HepG2 (cell line): ENCODE results near the gene DAZAP1. TPM values are rescaled to one million over a fixed set of nuclear protein-coding genes. Genes with fewer than 3 reads are reported as not detected.

ENCODE experiments used
- ADNP ChIP-seq: sonication (generic); formaldehyde crosslinking; IDR thresholded peaks from 2 replicates; pipeline ENCODE4 v1.4.0; 2020; ENCODE audit warnings: missing genetic modification reagents
- DR1 ChIP-seq: sonication (generic); formaldehyde crosslinking; IDR thresholded peaks from 2 replicates; pipeline ENCODE4 v1.8.0; 2021; ENCODE audit warnings: mild to moderate bottlenecking, missing genetic modification reagents, inconsistent platforms
- HOXA7 ChIP-seq: sonication (generic); formaldehyde crosslinking; IDR thresholded peaks from 2 replicates; pipeline ENCODE4 v1.8.1; 2022; ENCODE audit warnings: mild to moderate bottlenecking, missing genetic modification reagents, moderate library complexity
- MEF2D ChIP-seq: sonication (generic); formaldehyde crosslinking; IDR thresholded peaks from 2 replicates; pipeline ENCODE4 v1.5.1; 2020; ENCODE audit warnings: mild to moderate bottlenecking, missing genetic modification reagents
- MYPOP ChIP-seq: sonication (generic); formaldehyde crosslinking; IDR thresholded peaks from 2 replicates; pipeline ENCODE4 v1.8.1; 2023; ENCODE audit warnings: mild to moderate bottlenecking, moderate library complexity, missing genetic modification reagents
- SALL1 ChIP-seq: sonication (generic); formaldehyde crosslinking; IDR thresholded peaks from 2 replicates; pipeline ENCODE4 v1.8.0; 2022; ENCODE audit warnings: mild to moderate bottlenecking, missing genetic modification reagents
- SNAPC2 ChIP-seq: sonication (generic); formaldehyde crosslinking; IDR thresholded peaks from 2 replicates; pipeline ENCODE4 v1.8.1; 2022; ENCODE audit warnings: mild to moderate bottlenecking, missing genetic modification reagents
- TBX3 ChIP-seq: fragments of 450-650 bp; IDR thresholded peaks from 2 replicates; pipeline ENCODE4 v1.6.1; 2017; ENCODE audit warnings: antibody characterized with exemption, mild to moderate bottlenecking, inconsistent platforms, borderline replicate concordance
- U2AF2 ChIP-seq: fragments of 200-400 bp; formaldehyde crosslinking; IDR thresholded peaks from 2 replicates; pipeline ENCODE4 v1.6.1; 2017; ENCODE audit warnings: low read depth, mild to moderate bottlenecking, low read length
- ZNF292 ChIP-seq: sonication (generic); formaldehyde crosslinking; IDR thresholded peaks from 2 replicates; pipeline ENCODE4 v1.8.1; 2022; ENCODE audit warnings: mild to moderate bottlenecking, low read depth, missing genetic modification reagents, borderline replicate concordance
- ZNF317 ChIP-seq: sonication (generic); formaldehyde crosslinking; IDR thresholded peaks from 2 replicates; pipeline ENCODE4 v1.5.0; 2020; ENCODE audit warnings: mild to moderate bottlenecking, missing genetic modification reagents
- ZNF33B ChIP-seq: sonication (generic); formaldehyde crosslinking; IDR thresholded peaks from 2 replicates; pipeline ENCODE4 v1.5.1; 2020; ENCODE audit warnings: mild to moderate bottlenecking, missing genetic modification reagents
- ZNF629 ChIP-seq: sonication (generic); formaldehyde crosslinking; conservative IDR thresholded peaks from 2 replicates; pipeline ENCODE4 v1.5.0; 2020; ENCODE audit warnings: missing genetic modification reagents
- ZNF652 ChIP-seq: IDR thresholded peaks from 2 replicates; pipeline ENCODE4 v1.6.1; 2016; ENCODE audit warnings: low read depth, borderline replicate concordance
- polyA plus RNA-seq, 8 experiments: library from polyadenylated mRNA; depleted of rRNA in 3 of 8; stranded (reverse) in 7 of 8; unstranded in 1 of 8; fragments of >200 nt; fragmentation: Illumina TruSeq in 4 of 8; extraction: Trizol in 4 of 8; gene quantifications; 2 replicates each; pipeline versions ENCODE4 v1.2.1 to v1.2.3, GENCODE V29; 2011 to 2016; ENCODE audit warnings: low read depth in 4 of 8, missing spikeins in 1 of 8, mixed read lengths in 1 of 8; ENCODE audit not compliant: insufficient read depth in 1 of 8
- total RNA-seq, 5 experiments: library from RNA; depleted of rRNA; stranded (reverse); fragments of >200 nt; fragmentation: Illumina TruSeq; extraction: Trizol; gene quantifications; 2 replicates each; pipeline ENCODE4 v1.2.3, GENCODE V29; 2016; ENCODE audit warnings: low read depth in 1 of 5
- TF ChIP-seq, protein P1 (sequence below): sonication (generic); formaldehyde crosslinking; conservative IDR thresholded peaks from 2 replicates; pipeline ENCODE4 v1.5.0; 2020; ENCODE audit warnings: missing genetic modification reagents
- TF ChIP-seq, protein P2 (sequence below): sonication (generic); formaldehyde crosslinking; IDR thresholded peaks from 2 replicates; pipeline ENCODE4 v1.4.0; 2020; ENCODE audit warnings: low read depth, mild to moderate bottlenecking, missing genetic modification reagents
- TF ChIP-seq, protein P3 (sequence below): sonication (generic); formaldehyde crosslinking; IDR thresholded peaks from 2 replicates; pipeline ENCODE4 v1.5.0; 2020; ENCODE audit warnings: missing genetic modification reagents
- TF ChIP-seq, protein P4 (sequence below): sonication (generic); formaldehyde crosslinking; IDR thresholded peaks from 2 replicates; pipeline ENCODE4 v1.8.1; 2023; ENCODE audit warnings: missing genetic modification reagents, inconsistent platforms, borderline replicate concordance
- TF ChIP-seq, protein P5 (sequence below): sonication (generic); formaldehyde crosslinking; IDR thresholded peaks from 2 replicates; pipeline ENCODE4 v1.8.1; 2023; ENCODE audit warnings: missing genetic modification reagents, mild to moderate bottlenecking, borderline replicate concordance
- TF ChIP-seq, protein P6 (sequence below): IDR thresholded peaks from 2 replicates; pipeline ENCODE4 v1.6.1; 2012; ENCODE audit warnings: low read depth, low read length, improper control_type of control experiment

The DAZAP1 gene
- total and polyA plus RNA-seq, 2 of the 13 experiments (the other 11 are each of a cell fraction or from before 2014, with no cell fraction given) = 63.3 to 79.2 TPM

DNA sequence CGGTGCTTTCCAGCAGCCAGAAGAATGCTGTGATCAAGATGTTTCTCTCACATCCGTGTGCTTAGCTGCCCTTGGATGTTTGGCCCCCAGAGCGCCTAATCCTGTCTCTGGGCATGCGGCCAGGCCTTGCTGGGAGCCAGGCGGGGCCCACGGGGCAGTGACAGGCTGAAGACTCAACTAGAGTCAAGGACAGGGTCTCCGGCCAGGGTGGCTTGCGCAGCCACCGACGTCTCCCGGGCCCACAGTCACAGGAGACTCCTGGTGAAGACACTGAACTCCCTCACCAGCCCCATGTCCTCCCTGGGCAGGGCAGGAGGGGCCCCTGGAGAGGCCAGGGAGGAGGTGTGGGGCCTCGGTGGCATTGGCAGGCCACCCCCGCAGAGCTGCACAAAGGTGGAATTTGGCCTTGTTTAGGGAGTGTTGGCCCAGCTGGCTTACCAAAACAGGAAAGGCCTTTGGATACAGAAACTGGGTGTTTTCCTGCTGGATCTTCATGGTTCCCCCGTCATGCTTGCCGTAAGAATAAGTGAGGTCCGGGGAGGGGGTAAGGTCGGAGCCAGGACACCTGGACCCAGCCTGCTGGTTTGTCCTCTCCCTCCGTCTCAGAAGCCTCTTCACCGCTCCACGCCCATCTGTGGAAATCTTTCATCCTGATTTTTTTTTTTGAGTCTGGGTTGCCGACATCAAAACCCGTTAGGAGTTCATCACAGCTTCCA is 33.7 kb upstream of the DAZAP1 start (continued):
- TF ChIP-seq U2AF2 = no peak
- TF ChIP-seq, protein P1, sequence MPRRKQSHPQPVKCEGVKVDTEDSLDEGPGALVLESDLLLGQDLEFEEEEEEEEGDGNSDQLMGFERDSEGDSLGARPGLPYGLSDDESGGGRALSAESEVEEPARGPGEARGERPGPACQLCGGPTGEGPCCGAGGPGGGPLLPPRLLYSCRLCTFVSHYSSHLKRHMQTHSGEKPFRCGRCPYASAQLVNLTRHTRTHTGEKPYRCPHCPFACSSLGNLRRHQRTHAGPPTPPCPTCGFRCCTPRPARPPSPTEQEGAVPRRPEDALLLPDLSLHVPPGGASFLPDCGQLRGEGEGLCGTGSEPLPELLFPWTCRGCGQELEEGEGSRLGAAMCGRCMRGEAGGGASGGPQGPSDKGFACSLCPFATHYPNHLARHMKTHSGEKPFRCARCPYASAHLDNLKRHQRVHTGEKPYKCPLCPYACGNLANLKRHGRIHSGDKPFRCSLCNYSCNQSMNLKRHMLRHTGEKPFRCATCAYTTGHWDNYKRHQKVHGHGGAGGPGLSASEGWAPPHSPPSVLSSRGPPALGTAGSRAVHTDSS (CRISPR knock-in tag) = no peak
- peak; percentile 60; the same call in 1 of the 2 replicates for TF ChIP-seq SNAPC2 (CRISPR knock-in tag)
- TF ChIP-seq, protein P2, sequence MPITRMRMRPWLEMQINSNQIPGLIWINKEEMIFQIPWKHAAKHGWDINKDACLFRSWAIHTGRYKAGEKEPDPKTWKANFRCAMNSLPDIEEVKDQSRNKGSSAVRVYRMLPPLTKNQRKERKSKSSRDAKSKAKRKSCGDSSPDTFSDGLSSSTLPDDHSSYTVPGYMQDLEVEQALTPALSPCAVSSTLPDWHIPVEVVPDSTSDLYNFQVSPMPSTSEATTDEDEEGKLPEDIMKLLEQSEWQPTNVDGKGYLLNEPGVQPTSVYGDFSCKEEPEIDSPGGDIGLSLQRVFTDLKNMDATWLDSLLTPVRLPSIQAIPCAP (CRISPR knock-in tag) = no peak; the same call in 1 of the 2 replicates
- TF ChIP-seq, protein P3, sequence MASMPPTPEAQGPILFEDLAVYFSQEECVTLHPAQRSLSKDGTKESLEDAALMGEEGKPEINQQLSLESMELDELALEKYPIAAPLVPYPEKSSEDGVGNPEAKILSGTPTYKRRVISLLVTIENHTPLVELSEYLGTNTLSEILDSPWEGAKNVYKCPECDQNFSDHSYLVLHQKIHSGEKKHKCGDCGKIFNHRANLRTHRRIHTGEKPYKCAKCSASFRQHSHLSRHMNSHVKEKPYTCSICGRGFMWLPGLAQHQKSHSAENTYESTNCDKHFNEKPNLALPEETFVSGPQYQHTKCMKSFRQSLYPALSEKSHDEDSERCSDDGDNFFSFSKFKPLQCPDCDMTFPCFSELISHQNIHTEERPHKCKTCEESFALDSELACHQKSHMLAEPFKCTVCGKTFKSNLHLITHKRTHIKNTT = no peak
- TF ChIP-seq, protein P4, sequence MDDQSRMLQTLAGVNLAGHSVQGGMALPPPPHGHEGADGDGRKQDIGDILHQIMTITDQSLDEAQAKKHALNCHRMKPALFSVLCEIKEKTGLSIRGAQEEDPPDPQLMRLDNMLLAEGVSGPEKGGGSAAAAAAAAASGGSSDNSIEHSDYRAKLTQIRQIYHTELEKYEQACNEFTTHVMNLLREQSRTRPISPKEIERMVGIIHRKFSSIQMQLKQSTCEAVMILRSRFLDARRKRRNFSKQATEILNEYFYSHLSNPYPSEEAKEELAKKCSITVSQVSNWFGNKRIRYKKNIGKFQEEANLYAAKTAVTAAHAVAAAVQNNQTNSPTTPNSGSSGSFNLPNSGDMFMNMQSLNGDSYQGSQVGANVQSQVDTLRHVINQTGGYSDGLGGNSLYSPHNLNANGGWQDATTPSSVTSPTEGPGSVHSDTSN = no peak
- TF ChIP-seq, protein P5, sequence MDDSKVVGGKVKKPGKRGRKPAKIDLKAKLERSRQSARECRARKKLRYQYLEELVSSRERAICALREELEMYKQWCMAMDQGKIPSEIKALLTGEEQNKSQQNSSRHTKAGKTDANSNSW (CRISPR knock-in tag) = no peak
- no peak for TF ChIP-seq MYPOP (CRISPR knock-in tag)
- TF ChIP-seq, protein P6, sequence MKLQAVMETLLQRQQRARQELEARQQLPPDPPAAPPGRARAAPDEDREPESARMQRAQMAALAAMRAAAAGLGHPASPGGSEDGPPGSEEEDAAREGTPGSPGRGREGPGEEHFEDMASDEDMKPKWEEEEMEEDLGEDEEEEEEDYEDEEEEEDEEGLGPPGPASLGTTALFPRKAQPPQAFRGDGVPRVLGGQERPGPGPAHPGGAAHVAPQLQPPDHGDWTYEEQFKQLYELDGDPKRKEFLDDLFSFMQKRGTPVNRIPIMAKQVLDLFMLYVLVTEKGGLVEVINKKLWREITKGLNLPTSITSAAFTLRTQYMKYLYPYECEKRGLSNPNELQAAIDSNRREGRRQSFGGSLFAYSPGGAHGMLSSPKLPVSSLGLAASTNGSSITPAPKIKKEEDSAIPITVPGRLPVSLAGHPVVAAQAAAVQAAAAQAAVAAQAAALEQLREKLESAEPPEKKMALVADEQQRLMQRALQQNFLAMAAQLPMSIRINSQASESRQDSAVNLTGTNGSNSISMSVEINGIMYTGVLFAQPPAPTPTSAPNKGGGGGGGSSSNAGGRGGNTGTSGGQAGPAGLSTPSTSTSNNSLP = no peak
- TF ChIP-seq ZNF292 = peak; percentile 86
- no peak for TF ChIP-seq HOXA7 (CRISPR knock-in tag)
- TF ChIP-seq ZNF317 (CRISPR knock-in tag) = peak; percentile 87
- peak; percentile 50; the same call in 1 of the 2 replicates for TF ChIP-seq ZNF629
- peak; percentile 20; the same call in 1 of the 2 replicates for TF ChIP-seq ZNF652 (CRISPR knock-in tag)
- peak; percentile 94 for TF ChIP-seq SALL1 (CRISPR knock-in tag)
- 0 out of 2 replicates have a peak, but pooled peaks have one; percentile 51 for TF ChIP-seq ZNF33B (CRISPR knock-in tag)
- TF ChIP-seq DR1 (CRISPR knock-in tag) = peak; percentile 63; the same call in 1 of the 2 replicates
- no peak for TF ChIP-seq ADNP (CRISPR knock-in tag)
- 0 out of 2 replicates have a peak, but pooled peaks have one; percentile 6 for TF ChIP-seq TBX3
- TF ChIP-seq MEF2D (CRISPR knock-in tag) = 0 out of 2 replicates have a peak, but pooled peaks have one; percentile 20
